GM18511 (cell line): ENCODE results near the gene PARG.
"Not testable (repeated sequence)": the region's sequence is repeated elsewhere in the genome, so short reads cannot be mapped to it uniquely, and the experiment has no call there.

ENCODE experiments used
- ATAC-seq: cut with Tn5 transposase; IDR thresholded peaks from one replicate; pipeline ENCODE4 v1.9.1; 2021; ENCODE audit warnings: mild to moderate bottlenecking, moderate library complexity; ENCODE audit not compliant: unreplicated experiment

The PARG gene

GRCh38 chr10:49941447-49942338, at the start of gene PARG, which contains the start of gene TIMM23B:
PARG (minus strand) TSS chr10:49942027; CDS start chr10:49941725, 302 bp downstream.
TIMM23B (plus strand) TSS chr10:49942053; CDS start chr10:49942195, 142 bp downstream.
- ATAC-seq, result peak; percentile 81

GRCh38 chr10:49988376-49988775, 46.5 kb upstream of the PARG start, which contains the start of gene AGAP6:
AGAP6 (plus strand) TSS chr10:49988406; CDS start chr10:49988716, 310 bp downstream.
- not testable (repeated sequence) for ATAC-seq

- ATAC-seq, result not testable (repeated sequence)
Observed at GRCh38 chr10:49987207-49987606, 45.4 kb upstream of the PARG start.

- ATAC-seq, result not testable (repeated sequence)
Observed at GRCh38 chr10:49977756-49978155, 35.9 kb upstream of the PARG start.

- ATAC-seq, result not testable (repeated sequence)
Observed at GRCh38 chr10:49972094-49972493, 30.3 kb upstream of the PARG start.

GRCh38 chr10:49971466-49971865, 29.6 kb upstream of the PARG start:
- not testable (repeated sequence) for ATAC-seq

- not testable (repeated sequence) for ATAC-seq
Observed at GRCh38 chr10:49970331-49970857, 28.6 kb upstream of the PARG start.

GRCh38 chr10:49953122-49953521, 11.3 kb upstream of the PARG start:
- not testable (repeated sequence) for ATAC-seq

- not testable (repeated sequence) for ATAC-seq
Observed at GRCh38 chr10:49952006-49952405, 10.2 kb upstream of the PARG start.

GRCh38 chr10:49948737-49949136, 6.9 kb upstream of the PARG start:
- ATAC-seq, result not testable (repeated sequence)

GRCh38 chr10:49948142-49948541, 6.3 kb upstream of the PARG start:
- peak; percentile 89 for ATAC-seq

- ATAC-seq, result not testable (repeated sequence)
Observed at GRCh38 chr10:49943607-49944006, 1.8 kb upstream of the PARG start.

- ATAC-seq, result peak; percentile 24
Observed at GRCh38 chr10:49942339-49942705, 495 bp upstream of the PARG start.

- ATAC-seq, result not testable (repeated sequence)
Observed at GRCh38 chr10:49931959-49932728, 9.7 kb downstream of the PARG start.

GRCh38 chr10:49931276-49931675, 10.6 kb downstream of the PARG start:
- not testable (repeated sequence) for ATAC-seq

- not testable (repeated sequence) for ATAC-seq
Observed at GRCh38 chr10:49923572-49923971, 18.3 kb downstream of the PARG start.

GRCh38 chr10:49922041-49922440, 19.8 kb downstream of the PARG start:
- not testable (repeated sequence) for ATAC-seq

GRCh38 chr10:49917927-49918326, 23.9 kb downstream of the PARG start:
- not testable (repeated sequence) for ATAC-seq

GRCh38 chr10:49916451-49916850, 25.4 kb downstream of the PARG start:
- not testable (repeated sequence) for ATAC-seq

GRCh38 chr10:49910295-49910694, 31.5 kb downstream of the PARG start:
- ATAC-seq, result not testable (repeated sequence)
